HL-60 (cell line): ENCODE measurements around the gene TADA2B.

Experiments used
- DNase-seq, 2 experiments: peaks; one replicate each; pipeline ENCODE4 v3.0.0-alpha.2; 2010 to 2020; ENCODE audit warnings: low read depth in 1 of 2, low spot score in 1 of 2
- H3K27ac ChIP-seq: fragments of 250-450 bp; sonication (Bioruptor Pico); replicated peaks from 2 replicates; pipeline ENCODE4 v1.5.1; 2020; ENCODE audit warnings: mild to moderate bottlenecking, moderate library complexity
- H3K27me3 ChIP-seq: fragments of 250-450 bp; sonication (Bioruptor Pico); 2 replicates; pipeline ENCODE4 v1.5.1; 2021; ENCODE audit warnings: mild to moderate bottlenecking, moderate library complexity; ENCODE audit not compliant: insufficient read depth, poor library complexity, severe bottlenecking
- H3K4me3 ChIP-seq: replicated peaks from 2 replicates; pipeline ENCODE4 v1.5.1; 2011; ENCODE audit warnings: mild to moderate bottlenecking, control low read depth, low read length; ENCODE audit not compliant: insufficient read depth
- CTCF ChIP-seq: IDR thresholded peaks from one replicate; pipeline ENCODE4 v1.5.1; 2011; ENCODE audit warnings: low read length, control low read depth, inconsistent platforms; ENCODE audit not compliant: insufficient read depth
- GABPA ChIP-seq: IDR thresholded peaks from 2 replicates; pipeline ENCODE4 v1.6.1; 2012; ENCODE audit warnings: low read depth
- POLR2AphosphoS5 ChIP-seq: IDR thresholded peaks from 2 replicates; pipeline ENCODE4 v1.6.1; 2012; ENCODE audit warnings: low read depth
- REST ChIP-seq: IDR thresholded peaks from 2 replicates; pipeline ENCODE4 v1.6.1; 2012; ENCODE audit warnings: low read depth; ENCODE audit not compliant: insufficient replicate concordance
- SPI1 ChIP-seq: IDR thresholded peaks from 2 replicates; pipeline ENCODE4 v1.6.1; 2012; ENCODE audit warnings: low read depth, mild to moderate bottlenecking, borderline replicate concordance

The TADA2B gene

GRCh38 chr4:7063362-7063761 lies 20.2 kb downstream of the TADA2B start:
- TF ChIP-seq CTCF (no peak), GABPA (no peak), POLR2AphosphoS5 (no peak), REST (no peak), SPI1 (no peak)
- DNase-seq: no peak

GRCh38 chr4:7066006-7066405 lies 22.8 kb downstream of the TADA2B start:
- no peaks in the 10 kb centered on the region for H3K27me3 ChIP-seq
- peak overlapping the region; percentile 77 for H3K4me3 ChIP-seq
- TF ChIP-seq POLR2AphosphoS5 (no peak), CTCF (no peak)
- peak overlapping the region; percentile 88 for H3K27ac ChIP-seq
- DNase-seq: no peak

More at GRCh38 chr4:7063362-7063761, 20.2 kb downstream of the TADA2B start:
- Histone ChIP-seq H3K27me3 (no peaks in the 10 kb centered on the region), H3K27ac (no peak overlapping the region), H3K4me3 (no peak overlapping the region)

- H3K27me3 ChIP-seq: no peaks in the 10 kb centered on the region
- TF ChIP-seq GABPA (no peak), CTCF (no peak), POLR2AphosphoS5 (no peak), REST (no peak), SPI1 (no peak)
- peak overlapping the region; percentile 88 for H3K27ac ChIP-seq
- no peak for DNase-seq
- peak overlapping the region; percentile 77 for H3K4me3 ChIP-seq
Measured at GRCh38 chr4:7066493-7066892, 23.3 kb downstream of the TADA2B start.

- Histone ChIP-seq H3K27me3 (no peaks in the 10 kb centered on the region), H3K4me3 (peak overlapping the region; percentile 77), H3K27ac (peak overlapping the region; percentile 88)
- no peak for DNase-seq
- TF ChIP-seq REST (no peak), SPI1 (peak; percentile 61)
Measured at GRCh38 chr4:7067126-7067451, 23.9 kb downstream of the TADA2B start.
